ENCODE measurements around the gene DLAT. TPM values are rescaled to one million over a fixed set of nuclear protein-coding genes. Genes with fewer than 3 reads are reported as not detected.

The DLAT gene
- total RNA-seq, 4 donors from 2014 or later, result 33.9 to 52.0 (median 39.0) TPM

DNA sequence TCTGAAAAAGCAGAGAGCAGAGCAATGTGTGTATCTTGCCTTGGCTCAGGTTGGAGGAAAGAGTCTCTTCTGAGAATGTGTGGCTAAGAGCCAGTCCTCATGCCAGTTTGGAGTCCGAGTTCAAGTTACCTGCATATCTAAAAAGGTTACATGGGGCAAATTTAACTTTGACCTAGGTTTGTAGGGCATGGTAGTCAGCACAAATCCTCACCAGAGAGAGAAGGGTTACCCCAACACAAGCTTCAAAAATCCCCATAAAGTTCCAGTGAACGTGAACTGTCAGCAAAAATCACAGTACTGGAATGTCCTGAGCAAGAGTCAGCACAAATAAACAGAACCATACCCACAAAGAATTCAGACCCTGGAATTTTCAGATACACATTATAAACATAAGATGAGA lies 75.3 kb downstream of the DLAT start:
- Histone ChIP-seq H3K4me3 (replicated peaks in 1 of 3) (no peak overlapping the region), H3K9me3 (no peaks in the 10 kb centered on the region)

DNA sequence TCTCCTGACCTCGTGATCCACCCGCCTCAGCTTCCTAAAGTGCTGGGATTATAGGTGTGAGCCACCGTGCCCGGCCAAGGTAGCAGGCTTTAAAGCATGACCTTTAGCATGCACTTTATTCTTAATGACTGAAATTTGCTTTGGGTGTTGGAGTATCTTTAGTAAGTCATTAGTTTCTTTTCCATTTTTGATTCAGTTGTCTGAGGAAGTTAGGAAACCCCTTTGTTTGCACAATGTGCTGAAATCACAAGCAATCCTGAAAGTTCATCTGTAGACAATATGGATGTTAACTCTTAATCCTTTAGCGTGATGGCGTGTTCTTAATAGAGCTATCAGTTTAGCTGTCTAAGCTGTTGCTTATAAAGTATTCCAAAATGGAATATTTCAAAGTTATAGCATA lies 78.2 kb downstream of the DLAT start:
- TF ChIP-seq, protein P1, sequence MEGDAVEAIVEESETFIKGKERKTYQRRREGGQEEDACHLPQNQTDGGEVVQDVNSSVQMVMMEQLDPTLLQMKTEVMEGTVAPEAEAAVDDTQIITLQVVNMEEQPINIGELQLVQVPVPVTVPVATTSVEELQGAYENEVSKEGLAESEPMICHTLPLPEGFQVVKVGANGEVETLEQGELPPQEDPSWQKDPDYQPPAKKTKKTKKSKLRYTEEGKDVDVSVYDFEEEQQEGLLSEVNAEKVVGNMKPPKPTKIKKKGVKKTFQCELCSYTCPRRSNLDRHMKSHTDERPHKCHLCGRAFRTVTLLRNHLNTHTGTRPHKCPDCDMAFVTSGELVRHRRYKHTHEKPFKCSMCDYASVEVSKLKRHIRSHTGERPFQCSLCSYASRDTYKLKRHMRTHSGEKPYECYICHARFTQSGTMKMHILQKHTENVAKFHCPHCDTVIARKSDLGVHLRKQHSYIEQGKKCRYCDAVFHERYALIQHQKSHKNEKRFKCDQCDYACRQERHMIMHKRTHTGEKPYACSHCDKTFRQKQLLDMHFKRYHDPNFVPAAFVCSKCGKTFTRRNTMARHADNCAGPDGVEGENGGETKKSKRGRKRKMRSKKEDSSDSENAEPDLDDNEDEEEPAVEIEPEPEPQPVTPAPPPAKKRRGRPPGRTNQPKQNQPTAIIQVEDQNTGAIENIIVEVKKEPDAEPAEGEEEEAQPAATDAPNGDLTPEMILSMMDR (IDR thresholded peaks at IDR 0.05), result no peak
- TF ChIP-seq POLR2A (IDR thresholded peaks at IDR 0.05), result no peak
- Histone ChIP-seq H3K36me3 (peaks cover 0 to 3% of the 10 kb centered on the region in 2 donors), H3K27me3 (no peaks in the 10 kb centered on the region), H3K27ac (no peak overlapping the region), H3K4me1 (no peaks in the 10 kb centered on the region), H3K4me3 (replicated peaks in 1 of 3) (no peak overlapping the region), H3K9me3 (no peaks in the 10 kb centered on the region)
- 94 to 97% methylated on average over 6 of the region's 6 CpGs for WGBS, 2 donors
- DNase-seq, result no peak
- intact Hi-C loops (cut with DNase I), result no loop called here

More for the DNA sequence above, 75.3 kb downstream of the DLAT start:
- H3K27ac ChIP-seq, result no peak overlapping the region
- H3K27me3 ChIP-seq, result no peaks in the 10 kb centered on the region
- no peaks in the 10 kb centered on the region for H3K4me1 ChIP-seq
- H3K36me3 ChIP-seq, result peaks cover 4 to 14% of the 10 kb centered on the region in 2 donors
- no peak for DNase-seq
- TF ChIP-seq POLR2A (IDR thresholded peaks at IDR 0.05), result no peak
- WGBS, 2 donors, result 76 to 84% methylated on average over 2 of the region's 2 CpGs
- intact Hi-C loops (cut with DNase I), result no loop called here

DNA sequence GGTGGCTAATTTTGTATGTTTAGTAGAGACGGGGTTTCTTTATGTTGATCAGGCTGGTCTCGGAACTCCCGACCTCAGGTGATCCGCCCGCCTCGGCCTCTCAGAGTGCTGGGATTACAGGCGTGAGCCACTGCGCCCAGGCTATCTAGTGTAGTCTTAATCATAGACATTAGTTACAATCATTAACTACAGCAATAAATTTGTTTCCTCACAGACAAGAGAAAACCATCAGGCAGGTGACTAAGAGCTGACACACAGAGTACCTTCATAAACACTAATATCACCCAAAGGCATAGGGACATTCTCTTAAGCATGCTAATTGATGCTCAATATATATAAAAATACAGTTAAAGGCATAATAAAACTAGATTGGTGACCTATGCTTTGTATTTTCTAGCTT lies 80.9 kb downstream of the DLAT start:
- no peaks in the 10 kb centered on the region for H3K27me3 ChIP-seq
- no peak overlapping the region for H3K27ac ChIP-seq
- no peak for TF ChIP-seq POLR2A (IDR thresholded peaks at IDR 0.05)
- TF ChIP-seq, protein P1 (IDR thresholded peaks at IDR 0.05), result no peak
- no peaks in the 10 kb centered on the region for H3K9me3 ChIP-seq
- H3K4me3 ChIP-seq (replicated peaks in 1 of 3), result no peak overlapping the region
- no peaks in the 10 kb centered on the region for H3K4me1 ChIP-seq
- no peaks in the 10 kb centered on the region for H3K36me3 ChIP-seq
- DNase-seq, result no peak
- 96 to 100% methylated on average over 8 of the region's 8 CpGs for WGBS, 2 donors
- intact Hi-C loops (cut with DNase I), result no loop called here

Small RNAs within 50 kb of the gene (small RNA-seq; reads per million reads assigned to genes)
- not detected for gene AP000907.3
- not detected for gene RNU6-893P

Other genes with a start within 250 kb of the DLAT start
- 10 to 100 TPM; 35.3 to 44.9 (median 36.6) TPM for gene ALG9, start 153.8 kb upstream of the DLAT start, total RNA-seq
- 1 to 10 TPM; 1.8 to 3.0 (median 2.8) TPM for gene FDXACB1, start 146.2 kb upstream of the DLAT start, total RNA-seq
- gene CFAP68, start 145.9 kb upstream of the DLAT start, total RNA-seq, result 10 to 100 TPM; 24.7 to 47.1 (median 38.0) TPM
- 100 to 1,000 TPM; 174 to 350 (median 250) TPM for gene CRYAB, start 113.6 kb upstream of the DLAT start, total RNA-seq
- gene HSPB2, start 112.7 kb upstream of the DLAT start, total RNA-seq, result under 1 TPM in 1 of 4 donors, not detected in 3; 0.22 TPM
- gene C11orf52, start 106.5 kb upstream of the DLAT start, total RNA-seq, result 10 to 100 TPM; 21.7 to 33.4 (median 24.9) TPM
- 10 to 100 TPM; 30.5 to 41.3 (median 38.2) TPM for gene DIXDC1, start 88.1 kb upstream of the DLAT start, total RNA-seq
- gene PIH1D2, start 48.6 kb downstream of the DLAT start, total RNA-seq, result 10 to 100 TPM in 3 of 4 donors, 1 to 10 TPM in 1; 6.4 to 12.8 (median 11.1) TPM
- 10 to 100 TPM; 13.2 to 20.8 (median 18.8) TPM for gene NKAPD1, start 48.9 kb downstream of the DLAT start, total RNA-seq
- 10 to 100 TPM; 11.8 to 55.8 (median 27.5) TPM for gene TIMM8B, start 61.3 kb downstream of the DLAT start, total RNA-seq
- 100 to 1,000 TPM; 102 to 201 (median 174) TPM for gene SDHD, start 61.5 kb downstream of the DLAT start, total RNA-seq
- 10 to 100 TPM in 2 of 4 donors, 1 to 10 TPM in 2; 5.8 to 18.3 (median 9.3) TPM for gene IL18, start 138.7 kb downstream of the DLAT start, total RNA-seq
- under 1 TPM in 1 of 4 donors, not detected in 3; 0.33 TPM for gene TEX12, start 142.0 kb downstream of the DLAT start, total RNA-seq
- gene BCO2, start 150.1 kb downstream of the DLAT start, total RNA-seq, result 10 to 100 TPM in 2 of 4 donors, 1 to 10 TPM in 2; 6.6 to 15.9 (median 11.1) TPM
- 10 to 100 TPM; 27.2 to 48.0 (median 39.3) TPM for gene PTS, start 201.0 kb downstream of the DLAT start, total RNA-seq
- not detected for gene PLET1, start 235.5 kb downstream of the DLAT start, total RNA-seq